ENCODE results near the gene TUBA8. TPM values are rescaled to one million over a fixed set of nuclear protein-coding genes. Genes with fewer than 3 reads are reported as not detected.
"Not testable (repeated sequence)": the region's sequence is repeated elsewhere in the genome, so short reads cannot be mapped to it uniquely, and the experiment has no call there.

TUBA8 gene
- 10 to 100 TPM in 7 of 12 donors, 1 to 10 TPM in 4, not detected in 1; 9.2 to 24.4 (median 18.5) TPM for polyA plus RNA-seq (ENCODE audit: insufficient read length in 12 of 12)
- long read RNA-seq, donor 1 = 0 reads
- long read RNA-seq, donor 2, transcript TUBA8-202 (5 exons, 2,018 nt) = major isoform, 9 of 10 reads
- long read RNA-seq, donor 2, partial matches to known transcripts = 0 of 10 reads
- long read RNA-seq, donor 2, other reads (novel, unspliced or antisense) = 0 of 10 reads
- long read RNA-seq, donor 3, partial matches to known transcripts = 0 of 3 reads
- long read RNA-seq, donor 3, other reads (novel, unspliced or antisense) = 0 of 3 reads
- long read RNA-seq, donor 4, partial matches to known transcripts = 0 of 1 reads
- long read RNA-seq, donor 4, other reads (novel, unspliced or antisense) = 0 of 1 reads
- long read RNA-seq, donor 5, transcript TUBA8-202 (5 exons, 2,018 nt) = major isoform, 10 of 12 reads
- long read RNA-seq, donor 5, partial matches to known transcripts = 0 of 12 reads
- long read RNA-seq, donor 5, other reads (novel, unspliced or antisense) = 0 of 12 reads
- long read RNA-seq, donor 6, partial matches to known transcripts = 0 of 5 reads
- long read RNA-seq, donor 6, other reads (novel, unspliced or antisense) = 0 of 5 reads
- long read RNA-seq, donor 7, partial matches to known transcripts = 0 of 4 reads
- long read RNA-seq, donor 7, other reads (novel, unspliced or antisense) = 0 of 4 reads
- long read RNA-seq, donor 8, transcript TUBA8-202 (5 exons, 2,018 nt) = major isoform, 9 of 10 reads
- long read RNA-seq, donor 8, partial matches to known transcripts = 0 of 10 reads
- long read RNA-seq, donor 8, other reads (novel, unspliced or antisense) = 0 of 10 reads
- long read RNA-seq, donor 9, partial matches to known transcripts = 0 of 2 reads
- long read RNA-seq, donor 9, other reads (novel, unspliced or antisense) = 0 of 2 reads
- long read RNA-seq, donor 10, transcript TUBA8-202 (5 exons, 2,018 nt) = major isoform, 14 of 16 reads
- long read RNA-seq, donor 10, partial matches to known transcripts = 0 of 16 reads
- long read RNA-seq, donor 10, other reads (novel, unspliced or antisense) = 0 of 16 reads
- long read RNA-seq, donor 11, partial matches to known transcripts = 0 of 3 reads
- long read RNA-seq, donor 11, other reads (novel, unspliced or antisense) = 0 of 3 reads

DNA sequence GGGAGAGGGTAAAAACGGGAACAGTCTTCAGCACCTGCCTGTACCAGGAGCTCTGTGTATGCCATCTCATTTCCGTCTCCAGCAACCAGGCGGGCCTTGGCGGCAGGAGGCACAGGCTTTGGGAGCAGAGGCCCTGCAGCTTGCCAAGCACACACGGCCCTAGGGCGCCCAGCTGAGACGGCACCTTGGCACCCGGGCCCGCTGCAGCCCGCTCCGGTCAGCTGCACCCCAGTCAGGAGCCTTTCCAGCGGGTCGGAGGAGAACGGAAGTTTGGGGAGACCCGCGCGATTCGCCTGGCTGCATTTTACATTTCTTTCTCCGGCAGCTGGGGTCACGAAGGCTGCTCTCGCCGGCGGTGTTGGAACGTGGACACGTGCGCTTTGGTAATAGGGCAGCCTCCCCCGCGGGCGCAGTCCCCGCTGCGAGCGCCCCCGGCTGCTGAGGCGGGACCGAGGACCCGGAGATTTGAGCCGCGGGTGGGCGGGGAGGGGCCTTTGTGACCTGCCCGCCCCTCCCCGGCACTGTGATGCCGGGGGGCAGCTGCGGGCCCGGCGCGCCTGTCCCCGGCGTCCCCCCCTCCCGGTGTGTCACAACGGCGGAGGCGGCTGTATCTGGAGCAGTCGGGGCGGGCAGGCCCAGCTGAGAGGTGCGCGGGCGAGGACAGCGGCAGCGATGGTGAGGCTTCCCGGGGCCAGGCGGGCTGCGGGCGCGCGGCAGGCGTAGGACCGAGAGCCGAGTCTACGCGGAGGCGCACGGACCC lies at the start of gene TUBA8:
Gene TUBA8, plus strand, starts transcription at position 616 of the 760 bp plus-strand sequence. Its CDS starts 57 bp downstream, at position 673.
- peak; percentile 23 for DNase-seq

- DNase-seq = no peak
Measured at GRCh38 chr22:18062421-18062820, 48.2 kb upstream of the TUBA8 start.

GRCh38 chr22:18063306-18063705 lies 47.3 kb upstream of the TUBA8 start:
- no peak for DNase-seq

GRCh38 chr22:18063715-18064114 lies 46.9 kb upstream of the TUBA8 start:
- DNase-seq = not testable (repeated sequence)

DNA sequence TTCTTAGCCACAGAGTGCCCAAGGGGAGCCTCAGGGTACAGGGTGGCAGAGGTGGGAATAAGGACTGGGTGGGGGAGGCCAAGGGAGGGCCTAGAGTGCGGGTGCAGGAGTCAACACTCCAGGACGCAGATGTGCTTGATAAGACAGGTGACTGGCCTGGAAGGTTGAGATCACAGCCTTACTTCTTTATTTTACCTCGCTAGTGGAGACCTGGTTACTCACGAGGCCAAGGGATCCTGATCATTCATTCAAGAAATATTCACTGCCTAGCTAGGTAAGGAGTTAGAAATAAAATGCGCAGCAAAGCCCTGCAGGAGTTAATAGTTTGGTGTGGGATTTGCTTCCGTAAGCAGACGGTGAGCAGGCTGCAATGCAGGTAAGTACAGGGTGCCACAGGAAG lies 46.0 kb upstream of the TUBA8 start:
- no peak for DNase-seq

GRCh38 chr22:18065256-18065655 lies 45.4 kb upstream of the TUBA8 start:
- DNase-seq = no peak

GRCh38 chr22:18066181-18066859 lies 44.3 kb upstream of the TUBA8 start:
- no peak for DNase-seq

GRCh38 chr22:18067121-18067520 lies 43.5 kb upstream of the TUBA8 start:
- DNase-seq = no peak

GRCh38 chr22:18067548-18068341 lies 42.9 kb upstream of the TUBA8 start:
- DNase-seq = no peak

DNA sequence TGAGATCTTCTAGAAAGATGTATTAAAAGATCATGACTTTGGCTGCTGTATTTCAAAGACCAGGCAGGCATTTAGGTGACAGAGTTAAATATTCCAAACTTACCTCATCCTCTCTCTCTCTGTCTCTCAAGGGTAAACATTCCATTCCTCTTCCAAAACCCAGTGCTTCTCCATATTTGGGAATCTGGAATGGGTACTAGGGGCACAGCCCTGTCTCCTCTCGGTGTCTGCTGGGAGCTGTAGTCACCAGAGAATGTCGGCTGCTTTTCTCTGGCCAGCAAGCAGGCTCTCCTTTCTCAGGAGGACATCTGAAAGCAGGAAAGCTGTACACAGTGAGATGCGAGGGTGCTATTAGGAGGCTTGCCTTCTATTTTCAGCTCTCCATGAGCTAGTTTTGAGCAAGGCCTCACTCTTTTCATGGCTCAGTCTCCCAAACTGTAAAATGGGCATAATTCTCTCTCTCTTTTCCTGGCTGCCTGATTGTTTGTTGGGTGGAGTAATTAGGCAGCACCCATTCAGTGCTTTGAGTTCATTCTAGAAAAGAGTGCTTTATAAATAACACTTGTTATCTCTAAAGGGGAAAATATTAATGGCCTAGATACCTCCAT lies 42.1 kb upstream of the TUBA8 start:
- DNase-seq = no peak

DNA sequence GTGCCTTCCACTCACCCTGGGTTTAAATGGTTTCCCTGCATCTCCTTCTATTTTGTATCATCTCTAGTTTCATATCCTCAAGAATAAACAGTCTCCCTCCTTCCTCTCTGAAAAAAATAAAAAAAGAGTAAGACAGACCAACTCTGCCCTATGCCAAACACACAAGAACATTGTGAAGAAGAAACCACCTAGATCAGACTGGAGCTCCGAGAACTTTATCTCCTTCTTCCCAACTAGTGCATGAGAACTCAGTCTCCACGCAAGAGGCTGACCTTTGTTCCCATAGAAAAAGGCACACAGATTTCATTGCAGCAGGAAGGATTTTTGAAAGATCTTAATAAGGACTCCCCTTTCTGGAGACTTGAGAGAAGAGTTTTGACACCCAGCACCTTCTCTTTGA lies 41.6 kb upstream of the TUBA8 start:
- DNase-seq = no peak

DNA sequence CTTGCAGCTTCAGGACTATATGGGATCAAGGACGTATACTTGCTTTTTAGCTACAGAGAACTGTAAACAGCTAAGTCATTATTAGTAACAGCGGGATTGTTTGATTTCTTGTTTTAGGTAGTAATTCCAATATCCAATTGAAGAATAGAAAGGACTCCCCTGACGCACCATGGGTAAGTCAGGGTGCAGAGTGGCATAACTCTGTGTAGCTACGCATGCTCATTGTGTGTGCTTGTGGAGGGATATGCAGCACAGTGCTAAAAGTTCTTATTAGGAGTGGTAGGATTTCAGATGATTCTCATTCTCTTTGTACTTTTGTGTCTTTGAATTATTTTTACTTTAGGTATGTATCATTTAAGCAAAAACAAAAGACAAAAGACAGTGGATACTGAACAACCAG lies 40.6 kb upstream of the TUBA8 start:
- no peak for DNase-seq

GRCh38 chr22:18070556-18071306 lies 39.9 kb upstream of the TUBA8 start:
- DNase-seq = no peak

DNA sequence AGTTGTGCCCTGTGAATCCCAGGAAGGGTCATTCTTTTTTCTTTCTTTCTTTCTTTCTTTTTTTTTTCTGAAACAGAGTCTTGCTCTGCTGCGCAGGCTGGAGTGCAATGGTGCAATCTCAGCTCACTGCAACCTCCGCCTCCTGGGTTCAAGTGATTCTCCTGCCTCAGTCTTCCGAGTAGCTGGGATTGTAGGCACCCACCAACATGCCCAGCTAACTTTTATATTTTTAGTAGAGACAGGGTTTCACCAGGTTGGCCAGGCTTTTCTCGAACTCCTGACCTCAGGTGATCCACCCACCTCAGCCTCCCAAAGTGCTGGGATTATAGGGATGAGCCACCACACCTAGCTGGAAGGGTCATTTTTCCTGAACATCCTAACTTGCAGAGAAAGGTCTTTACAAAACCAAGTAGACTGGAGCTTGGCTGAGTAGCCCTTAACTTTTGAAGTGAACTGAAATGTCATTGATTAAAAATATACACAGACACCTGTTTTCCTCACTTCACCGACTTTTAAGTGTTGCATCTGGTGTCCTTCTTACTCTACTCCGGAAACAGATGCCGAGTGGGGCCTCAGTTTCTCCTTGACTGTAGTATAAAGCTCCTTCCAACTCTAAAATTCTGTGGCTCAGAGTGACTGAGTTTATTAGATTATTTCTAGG lies 39.2 kb upstream of the TUBA8 start:
- DNase-seq = not testable (repeated sequence)

DNA sequence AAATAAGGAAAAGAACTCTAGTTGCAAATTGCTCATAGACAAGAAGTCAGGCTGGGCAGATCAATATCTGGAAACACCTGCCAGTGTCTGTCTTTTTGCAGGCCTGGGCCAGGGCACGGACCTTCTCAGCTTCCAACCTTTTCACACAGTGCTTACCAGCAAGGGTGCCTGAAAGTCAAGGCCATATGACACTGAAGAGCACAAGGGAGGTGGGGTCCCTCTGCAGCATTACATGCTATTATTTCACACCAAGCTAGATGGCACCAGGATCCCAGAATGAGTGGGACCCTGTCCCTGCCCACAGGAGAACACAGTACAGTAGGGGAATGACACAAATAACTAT lies 38.7 kb upstream of the TUBA8 start:
- DNase-seq = no peak

DNA sequence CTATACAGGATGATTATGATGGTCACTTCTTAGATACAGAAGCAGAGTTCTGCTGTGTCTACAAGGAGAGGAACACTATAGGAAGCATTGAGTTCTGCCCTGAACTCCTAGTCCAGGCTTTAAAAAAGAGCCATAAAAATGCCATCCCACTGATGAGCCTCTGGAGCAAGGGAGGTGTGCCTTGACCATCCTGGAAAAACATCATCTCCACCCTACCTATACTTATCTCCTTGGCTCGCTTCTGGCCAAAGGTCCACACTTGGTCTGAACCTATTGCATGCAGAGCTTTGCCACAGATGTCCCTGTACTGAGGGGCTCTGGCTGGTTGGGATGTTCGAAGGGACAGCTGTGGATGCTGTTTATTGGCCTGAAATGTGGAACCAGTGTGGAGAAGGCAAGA lies 37.1 kb upstream of the TUBA8 start:
- no peak for DNase-seq

GRCh38 chr22:18073927-18074326 lies 36.7 kb upstream of the TUBA8 start:
- not testable (repeated sequence) for DNase-seq

- DNase-seq = no peak
Measured at GRCh38 chr22:18075101-18075719, 35.4 kb upstream of the TUBA8 start.
